GM13976 (cell line): ENCODE measurements around the gene BMP7.

Experiments
- DNase-seq: peaks from one replicate; pipeline ENCODE4 v3.0.0; 2012; ENCODE audit warnings: low spot score
- in situ Hi-C: fragments of 300-500 bp; cut with MboI; formaldehyde crosslinking; loops from one replicate; pipeline ENCODE4 v1.12.0; 2022; ENCODE audit warnings: low sequenced_read_pairs, mixed read lengths, inconsistent platforms; ENCODE audit not compliant: unreplicated experiment
- TF ChIP-seq, protein P1 (sequence below): IDR thresholded peaks from 2 replicates; pipeline ENCODE4 v1.5.1; 2012; ENCODE audit warnings: borderline replicate concordance, mild to moderate bottlenecking; ENCODE audit not compliant: insufficient read depth; ENCODE audit errors: extremely low read depth, missing control alignments, control extremely low read depth

BMP7 gene

DNA sequence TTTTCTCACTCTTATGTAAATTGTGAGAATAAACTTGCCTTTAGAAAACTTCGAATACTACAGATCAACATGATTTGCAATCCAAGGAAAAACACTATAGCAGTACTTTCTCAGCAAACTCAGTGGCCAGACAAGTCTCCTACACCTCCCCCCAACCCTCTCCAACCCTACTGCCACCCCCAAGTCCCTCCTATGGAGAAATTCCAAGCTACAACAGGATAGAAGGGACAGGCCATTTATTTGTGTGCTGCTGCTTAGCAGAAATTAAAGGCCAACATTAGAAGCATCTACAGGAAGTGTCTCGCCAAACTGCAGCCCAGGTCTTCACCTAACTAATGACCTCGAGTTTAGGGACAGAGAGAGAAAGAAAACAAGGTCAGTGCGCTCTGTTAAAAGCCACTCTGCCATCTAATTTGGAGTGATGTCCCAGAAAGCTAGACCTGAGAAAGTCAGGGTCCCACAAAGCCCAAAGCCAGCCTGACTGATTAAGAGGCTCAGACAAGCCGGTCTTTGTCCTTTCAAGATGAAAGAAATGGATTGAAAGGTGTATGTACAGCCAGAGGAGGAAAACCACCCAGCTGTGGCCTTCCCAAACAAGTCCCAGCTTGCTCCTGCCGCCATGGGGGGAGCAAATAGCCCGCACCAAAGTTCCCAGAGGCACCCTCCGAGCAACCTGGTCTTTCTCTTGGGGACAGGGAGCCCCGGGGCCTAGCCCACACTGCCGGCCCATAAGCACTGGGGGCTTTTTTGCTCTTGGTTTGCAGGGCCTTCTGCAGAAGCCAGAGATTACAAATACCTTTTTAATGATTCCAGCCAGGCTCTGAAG is 3.4 kb downstream of the BMP7 start:
- TF ChIP-seq, protein P1, sequence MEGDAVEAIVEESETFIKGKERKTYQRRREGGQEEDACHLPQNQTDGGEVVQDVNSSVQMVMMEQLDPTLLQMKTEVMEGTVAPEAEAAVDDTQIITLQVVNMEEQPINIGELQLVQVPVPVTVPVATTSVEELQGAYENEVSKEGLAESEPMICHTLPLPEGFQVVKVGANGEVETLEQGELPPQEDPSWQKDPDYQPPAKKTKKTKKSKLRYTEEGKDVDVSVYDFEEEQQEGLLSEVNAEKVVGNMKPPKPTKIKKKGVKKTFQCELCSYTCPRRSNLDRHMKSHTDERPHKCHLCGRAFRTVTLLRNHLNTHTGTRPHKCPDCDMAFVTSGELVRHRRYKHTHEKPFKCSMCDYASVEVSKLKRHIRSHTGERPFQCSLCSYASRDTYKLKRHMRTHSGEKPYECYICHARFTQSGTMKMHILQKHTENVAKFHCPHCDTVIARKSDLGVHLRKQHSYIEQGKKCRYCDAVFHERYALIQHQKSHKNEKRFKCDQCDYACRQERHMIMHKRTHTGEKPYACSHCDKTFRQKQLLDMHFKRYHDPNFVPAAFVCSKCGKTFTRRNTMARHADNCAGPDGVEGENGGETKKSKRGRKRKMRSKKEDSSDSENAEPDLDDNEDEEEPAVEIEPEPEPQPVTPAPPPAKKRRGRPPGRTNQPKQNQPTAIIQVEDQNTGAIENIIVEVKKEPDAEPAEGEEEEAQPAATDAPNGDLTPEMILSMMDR, result no peak
- DNase-seq, result no peak
- in situ Hi-C loops, result no loop called here

DNA sequence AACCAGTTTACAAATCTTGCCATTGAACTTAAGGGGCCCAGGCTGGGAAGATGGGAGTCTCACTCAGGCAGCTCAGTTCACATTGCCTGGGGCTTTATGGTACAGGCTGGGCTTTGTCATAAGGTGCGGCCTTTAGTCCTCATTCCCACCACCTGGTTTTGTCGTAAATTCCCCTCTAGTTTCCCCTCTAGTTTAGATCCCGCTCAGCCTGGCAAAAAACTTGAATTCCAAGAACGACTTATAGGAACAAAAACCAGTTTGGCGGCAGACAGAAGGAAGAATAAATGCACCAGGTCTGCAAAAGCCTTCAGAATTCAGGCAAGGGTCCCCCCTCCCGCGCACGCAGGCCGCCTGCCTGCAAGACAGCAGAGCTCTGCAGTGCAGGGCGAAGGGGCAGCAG is 4.1 kb downstream of the BMP7 start:
- in situ Hi-C loops, result no loop called here
- no peak for DNase-seq
- TF ChIP-seq, protein P1, result no peak

DNA sequence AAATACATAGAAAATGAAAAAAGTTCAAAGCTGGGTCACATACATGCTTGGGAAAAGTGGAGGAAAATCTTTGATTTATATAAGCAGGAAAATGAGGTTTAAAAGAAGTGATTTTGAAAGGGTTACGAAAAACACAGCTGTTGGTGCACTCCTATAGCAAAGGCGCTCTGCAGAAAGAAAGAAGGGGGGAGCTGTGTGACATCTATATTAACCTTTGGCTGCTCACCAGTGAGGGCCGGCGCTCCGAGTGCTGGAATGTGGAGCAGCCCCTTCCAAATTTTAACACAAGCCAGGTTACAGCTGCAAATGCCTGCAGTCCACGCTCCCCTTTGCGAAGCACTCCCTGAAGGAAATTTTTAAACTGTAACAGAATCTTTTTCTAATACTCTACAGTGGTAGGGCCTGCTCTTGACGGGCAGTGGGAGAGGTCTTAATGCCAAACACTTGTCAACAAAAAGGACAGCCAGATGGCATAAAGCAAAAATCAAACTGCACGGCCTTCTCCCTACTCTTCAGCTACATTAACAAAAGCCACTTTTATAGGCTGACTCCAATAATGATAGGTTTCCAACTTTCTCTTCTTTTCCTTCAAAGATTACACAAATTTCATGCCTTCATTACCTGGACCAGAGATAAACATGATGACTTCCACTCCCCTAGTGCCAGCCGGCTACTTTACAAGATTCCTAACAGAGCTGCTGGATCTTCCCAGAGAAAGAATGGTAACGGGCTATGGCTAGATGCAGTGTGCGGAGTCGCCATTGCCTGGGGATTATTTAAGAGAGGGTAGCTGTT is 4.8 kb downstream of the BMP7 start:
- no peak for DNase-seq
- in situ Hi-C loops, result no loop called here
- TF ChIP-seq, protein P1, result no peak

DNA sequence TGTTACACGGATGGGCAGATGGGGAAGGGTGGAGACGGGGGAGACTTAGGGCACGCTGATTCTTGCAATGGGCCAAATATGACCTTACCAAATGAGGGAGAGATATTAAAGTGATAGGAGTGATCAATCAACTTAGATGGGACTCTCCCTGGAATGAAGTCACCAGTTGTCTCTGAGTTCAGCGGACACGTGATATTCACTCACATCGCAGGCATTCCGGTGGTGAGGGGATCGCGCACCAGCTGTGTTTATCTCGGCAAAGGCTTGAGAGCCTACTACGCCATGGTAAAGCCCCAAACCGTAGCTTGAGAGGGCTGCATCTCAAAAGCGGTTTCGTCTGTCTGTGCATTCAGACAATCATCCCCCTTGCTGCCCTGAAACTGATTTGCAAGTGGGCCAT is 5.5 kb downstream of the BMP7 start:
- TF ChIP-seq, protein P1, result no peak
- in situ Hi-C loops, result no loop called here
- DNase-seq, result no peak

DNA sequence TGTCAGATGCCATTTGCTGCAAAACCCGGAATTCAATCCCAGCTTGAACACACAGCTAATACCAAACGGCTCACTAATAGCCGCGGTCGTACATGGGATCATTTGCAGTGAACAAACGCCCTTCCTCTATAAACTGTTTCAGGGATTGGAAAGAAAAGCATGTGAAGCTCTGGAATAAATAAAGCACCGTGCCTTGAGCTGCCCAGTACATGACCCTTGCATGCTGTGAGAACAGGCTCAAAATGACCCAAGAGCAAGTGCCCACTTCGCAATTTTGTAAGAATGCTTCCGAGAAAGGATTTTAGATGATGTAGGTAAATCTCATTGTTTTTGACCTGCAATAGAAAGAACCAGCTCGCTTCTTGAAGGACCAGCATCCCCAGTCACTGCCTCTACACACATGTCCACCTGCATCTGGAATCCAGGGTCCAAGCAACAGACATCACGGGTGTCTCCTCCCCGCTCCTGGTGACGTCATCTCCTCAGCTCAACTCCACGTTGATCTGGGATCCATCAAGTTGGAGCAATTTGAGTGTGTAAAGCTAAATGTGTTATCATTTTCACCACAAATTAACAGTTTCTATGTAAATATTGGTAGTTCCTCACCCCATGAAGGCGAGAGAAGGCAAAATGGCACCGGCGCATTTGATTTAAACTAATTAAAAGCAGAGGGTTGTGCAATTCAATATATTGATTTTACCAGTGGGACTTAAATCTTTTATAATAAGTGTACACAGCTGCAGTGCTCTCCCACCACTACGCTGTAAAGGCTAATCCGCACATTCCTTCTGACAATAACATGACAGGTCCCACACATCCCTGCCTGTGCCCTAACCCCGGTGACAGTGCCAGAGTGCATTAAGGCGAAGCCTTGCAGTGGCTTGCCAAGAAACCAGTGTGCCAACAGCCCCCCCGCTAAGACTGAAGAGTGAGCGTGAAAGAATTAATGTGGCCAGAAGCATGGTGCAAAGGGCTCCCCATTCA is 6.2 kb downstream of the BMP7 start:
- in situ Hi-C loops, result no loop called here
- DNase-seq, result no peak
- TF ChIP-seq, protein P1, result no peak
